ENCODE data around the gene CRYBB1.
A peak's percentile ranks its signal among the peaks of the same experiment; 100 is the strongest.

Gene CRYBB1

DNA sequence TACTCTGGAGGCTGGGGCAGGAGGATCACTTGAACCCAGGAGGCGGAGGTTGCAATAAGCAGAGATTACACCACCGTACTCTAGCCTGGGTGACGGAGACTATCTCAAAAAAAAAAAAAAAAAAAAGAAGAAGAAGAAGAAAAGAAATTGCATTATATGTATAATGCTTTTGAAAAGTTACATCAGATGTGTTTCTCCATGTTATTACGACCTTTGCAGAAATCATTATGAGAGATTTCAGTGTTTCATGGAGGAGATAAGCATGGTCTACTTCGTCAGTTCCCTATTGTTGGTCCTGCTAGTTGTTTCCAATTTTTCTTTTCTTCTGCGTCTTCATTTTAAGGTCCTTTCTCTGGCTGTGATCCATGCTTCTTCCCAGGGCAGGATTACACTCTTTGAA, 42.5 kb upstream of the CRYBB1 start:
- in situ Hi-C loops (cut with MboI; ENCODE audit: low sequenced_read_pairs, unreplicated experiment), result no loop called here
- TF ChIP-seq, protein P1, sequence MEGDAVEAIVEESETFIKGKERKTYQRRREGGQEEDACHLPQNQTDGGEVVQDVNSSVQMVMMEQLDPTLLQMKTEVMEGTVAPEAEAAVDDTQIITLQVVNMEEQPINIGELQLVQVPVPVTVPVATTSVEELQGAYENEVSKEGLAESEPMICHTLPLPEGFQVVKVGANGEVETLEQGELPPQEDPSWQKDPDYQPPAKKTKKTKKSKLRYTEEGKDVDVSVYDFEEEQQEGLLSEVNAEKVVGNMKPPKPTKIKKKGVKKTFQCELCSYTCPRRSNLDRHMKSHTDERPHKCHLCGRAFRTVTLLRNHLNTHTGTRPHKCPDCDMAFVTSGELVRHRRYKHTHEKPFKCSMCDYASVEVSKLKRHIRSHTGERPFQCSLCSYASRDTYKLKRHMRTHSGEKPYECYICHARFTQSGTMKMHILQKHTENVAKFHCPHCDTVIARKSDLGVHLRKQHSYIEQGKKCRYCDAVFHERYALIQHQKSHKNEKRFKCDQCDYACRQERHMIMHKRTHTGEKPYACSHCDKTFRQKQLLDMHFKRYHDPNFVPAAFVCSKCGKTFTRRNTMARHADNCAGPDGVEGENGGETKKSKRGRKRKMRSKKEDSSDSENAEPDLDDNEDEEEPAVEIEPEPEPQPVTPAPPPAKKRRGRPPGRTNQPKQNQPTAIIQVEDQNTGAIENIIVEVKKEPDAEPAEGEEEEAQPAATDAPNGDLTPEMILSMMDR (IDR thresholded peaks at IDR 0.05; ENCODE audit: borderline replicate concordance, control extremely low read depth, extremely low read depth, insufficient read depth, missing control alignments), result no peak
- no peak for DNase-seq (ENCODE audit: low spot score)

DNA sequence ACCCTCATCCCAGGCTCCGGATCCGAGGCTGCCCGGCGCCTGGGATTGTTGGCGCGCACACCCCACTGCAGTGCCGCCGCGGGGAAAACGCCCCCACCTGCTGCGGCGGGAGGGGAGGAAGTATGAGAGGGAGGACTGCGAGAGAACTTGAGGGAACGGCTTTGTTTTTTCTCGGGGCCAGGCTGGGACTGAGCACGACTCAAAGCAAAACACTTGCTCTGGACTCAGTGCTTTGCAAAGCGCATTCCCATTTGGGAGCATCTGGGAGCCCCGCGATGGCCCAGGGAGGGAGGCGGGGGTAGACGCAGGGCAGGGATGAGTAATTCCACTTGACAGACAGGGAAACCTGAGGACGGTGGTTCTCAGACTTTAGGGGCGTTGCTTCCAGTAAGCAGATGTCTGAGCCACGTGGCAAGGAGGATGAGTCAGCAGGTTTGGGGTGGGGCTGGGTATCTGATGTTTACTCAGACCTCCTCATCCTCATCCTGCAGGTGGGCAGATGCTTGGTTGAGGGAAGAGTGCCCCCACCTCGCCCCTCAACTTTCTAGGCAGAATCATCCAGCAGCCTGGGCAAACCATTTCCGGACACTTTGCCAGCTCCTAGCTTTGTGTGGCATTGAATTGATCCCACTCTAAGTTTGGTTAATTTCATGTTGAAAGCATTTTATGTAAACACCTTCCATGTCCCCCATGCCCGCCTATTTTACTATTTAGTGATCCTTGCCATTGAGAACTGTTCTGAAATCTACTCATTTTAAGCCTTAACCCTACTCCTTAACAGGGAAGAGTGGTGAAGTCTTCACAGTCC, 41.0 kb upstream of the CRYBB1 start:
- in situ Hi-C loops (cut with MboI; ENCODE audit: low sequenced_read_pairs, unreplicated experiment), result no loop called here
- TF ChIP-seq, protein P1 (IDR thresholded peaks at IDR 0.05; ENCODE audit: borderline replicate concordance, control extremely low read depth, extremely low read depth, insufficient read depth, missing control alignments), result no peak
- DNase-seq (ENCODE audit: low spot score), result peak; percentile 77

DNA sequence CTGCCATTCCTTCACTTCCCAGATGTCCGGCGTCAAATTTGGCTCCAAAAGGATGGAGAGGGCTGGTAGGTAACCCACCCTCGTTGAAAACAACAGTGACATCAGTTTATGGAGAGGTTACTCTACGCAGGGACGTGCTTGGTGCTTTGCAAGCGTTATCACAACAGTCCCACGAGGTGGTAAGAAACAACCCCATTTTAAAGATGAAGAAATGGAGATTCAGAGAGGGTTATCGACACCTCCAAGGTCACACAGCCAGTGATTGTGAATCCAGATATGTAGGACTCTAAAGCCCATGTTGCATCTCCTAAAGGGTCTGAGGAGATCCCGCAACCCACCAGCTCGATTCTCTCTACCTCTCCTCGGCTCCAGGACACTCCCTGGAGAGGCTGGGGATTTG, 40.3 kb upstream of the CRYBB1 start:
- peak; percentile 41 for DNase-seq (ENCODE audit: low spot score)
- in situ Hi-C loops (cut with MboI; ENCODE audit: low sequenced_read_pairs, unreplicated experiment), result no loop called here
- TF ChIP-seq, protein P1 (IDR thresholded peaks at IDR 0.05; ENCODE audit: borderline replicate concordance, control extremely low read depth, extremely low read depth, insufficient read depth, missing control alignments), result no peak

DNA sequence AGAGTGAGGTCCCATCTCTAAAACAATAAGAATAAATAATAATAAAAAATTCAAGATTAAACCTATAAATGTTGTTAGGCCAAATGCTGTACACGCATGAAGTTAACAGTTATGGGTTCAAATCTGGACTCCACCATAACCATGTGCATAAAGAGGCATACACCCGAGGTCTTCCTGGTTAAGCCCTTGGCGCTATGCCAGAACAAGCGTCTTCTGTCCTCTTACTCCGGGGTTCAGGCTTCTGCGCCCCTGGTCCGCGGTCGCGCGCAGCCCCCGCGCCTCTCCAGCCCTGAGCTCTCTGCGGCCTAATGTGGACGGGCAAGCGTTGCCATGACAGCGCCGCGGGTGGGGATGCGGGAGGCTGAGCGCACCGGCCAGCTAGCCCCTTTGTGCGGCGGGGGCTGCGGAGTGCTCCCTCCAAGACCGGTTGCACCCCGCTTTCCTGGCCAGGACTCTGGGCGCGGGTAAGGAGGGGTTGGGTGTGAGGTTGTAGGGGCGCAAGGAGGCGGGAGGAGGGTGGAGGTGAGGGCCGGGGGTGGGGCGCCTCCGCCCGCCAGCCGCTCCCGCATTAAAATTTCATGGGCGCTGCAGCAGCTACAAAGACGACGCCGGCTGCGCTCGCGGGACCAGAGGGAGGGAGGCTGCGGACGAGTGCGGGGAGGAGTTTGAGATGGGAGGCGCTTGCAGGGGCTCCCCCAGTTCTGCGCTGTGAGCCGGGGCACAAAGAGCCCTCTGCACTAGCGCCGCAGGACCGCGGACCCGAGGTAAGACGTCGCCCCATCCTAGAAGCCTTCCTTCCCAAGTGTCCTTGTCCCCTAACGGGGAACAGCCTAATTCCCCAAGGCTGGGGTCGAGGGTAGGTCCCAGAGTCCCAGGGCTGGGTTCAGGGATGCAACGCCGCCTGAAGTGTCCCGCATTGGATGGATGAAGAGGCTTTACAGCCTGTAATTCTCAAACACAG, 39.3 kb upstream of the CRYBB1 start, which contains the start of gene MIAT:
TSS of gene MIAT (plus strand) at position 698 of the 961 bp plus-strand sequence.
- in situ Hi-C loops (cut with MboI; ENCODE audit: low sequenced_read_pairs, unreplicated experiment), result no loop called here
- DNase-seq (ENCODE audit: low spot score), result peak; percentile 89
- TF ChIP-seq, protein P1 (IDR thresholded peaks at IDR 0.05; ENCODE audit: borderline replicate concordance, control extremely low read depth, extremely low read depth, insufficient read depth, missing control alignments), result no peak

DNA sequence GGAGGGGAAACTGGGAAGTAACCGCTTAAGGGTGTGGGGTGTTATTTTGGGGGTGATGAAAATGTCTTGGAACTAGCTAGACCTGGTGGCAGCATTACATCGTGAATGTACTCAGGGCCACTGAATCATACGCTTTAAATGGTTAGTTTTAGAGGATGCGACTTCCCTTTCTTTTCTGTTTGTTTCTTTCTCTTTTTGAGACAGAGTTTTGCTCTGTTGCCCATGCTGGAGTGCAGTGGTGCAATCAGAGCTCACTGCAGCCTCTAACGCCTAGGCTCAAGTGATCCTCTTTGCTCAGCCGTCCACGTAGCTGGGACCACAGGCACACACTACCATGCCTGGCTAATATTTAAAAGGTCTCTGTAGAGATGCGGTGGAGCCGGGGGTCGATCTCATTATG, 34.0 kb upstream of the CRYBB1 start:
- in situ Hi-C loops (cut with MboI; ENCODE audit: low sequenced_read_pairs, unreplicated experiment), result no loop called here
- DNase-seq (ENCODE audit: low spot score), result no peak
- TF ChIP-seq, protein P1 (IDR thresholded peaks at IDR 0.05; ENCODE audit: borderline replicate concordance, control extremely low read depth, extremely low read depth, insufficient read depth, missing control alignments), result no peak

DNA sequence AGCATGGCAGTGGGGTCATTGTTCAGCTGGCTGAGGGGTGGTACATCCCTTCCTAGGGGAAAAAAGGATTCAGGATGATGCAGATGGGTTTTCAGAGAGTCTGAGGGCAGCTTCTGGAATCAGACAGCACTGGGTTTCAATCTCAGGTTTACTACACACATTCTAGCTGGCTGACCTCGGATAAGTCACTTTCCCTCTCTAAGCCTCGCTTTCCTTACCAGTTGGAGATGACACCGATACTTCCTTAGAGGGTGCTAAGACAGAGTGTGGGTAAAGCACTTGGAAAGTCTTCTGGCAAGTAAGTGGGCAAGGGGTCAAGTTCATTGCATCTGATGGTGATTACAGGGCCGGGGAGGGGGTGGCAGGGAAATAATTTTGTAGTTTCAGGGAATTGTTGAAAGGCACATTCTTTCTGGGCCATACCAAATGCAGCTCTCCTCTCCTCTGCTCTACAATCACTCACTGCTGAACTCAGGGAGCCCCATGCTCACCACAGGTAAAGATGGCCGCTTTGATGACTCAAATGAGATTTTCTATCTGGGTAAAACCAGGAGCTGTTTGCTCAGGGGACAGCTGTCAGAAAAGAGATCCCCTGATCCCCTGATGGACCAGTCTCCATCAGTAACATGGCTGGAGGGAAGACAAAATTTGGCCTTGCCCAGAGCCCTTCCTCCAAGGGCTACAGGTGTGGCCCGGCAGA, 33.0 kb upstream of the CRYBB1 start:
- DNase-seq (ENCODE audit: low spot score), result no peak
- in situ Hi-C loops (cut with MboI; ENCODE audit: low sequenced_read_pairs, unreplicated experiment), result no loop called here

More for the DNA sequence above, 33.0 kb upstream of the CRYBB1 start:
- TF ChIP-seq, protein P1 (IDR thresholded peaks at IDR 0.05; ENCODE audit: borderline replicate concordance, control extremely low read depth, extremely low read depth, insufficient read depth, missing control alignments), result no peak
